HG02763 (cell line): ENCODE measurements around the gene MRTFB.

Source experiments
- ATAC-seq: cut with Tn5 transposase; IDR thresholded peaks from one replicate; pipeline ENCODE4 v1.9.1; 2021; ENCODE audit warnings: mild to moderate bottlenecking, moderate library complexity; ENCODE audit not compliant: unreplicated experiment

Gene MRTFB

DNA sequence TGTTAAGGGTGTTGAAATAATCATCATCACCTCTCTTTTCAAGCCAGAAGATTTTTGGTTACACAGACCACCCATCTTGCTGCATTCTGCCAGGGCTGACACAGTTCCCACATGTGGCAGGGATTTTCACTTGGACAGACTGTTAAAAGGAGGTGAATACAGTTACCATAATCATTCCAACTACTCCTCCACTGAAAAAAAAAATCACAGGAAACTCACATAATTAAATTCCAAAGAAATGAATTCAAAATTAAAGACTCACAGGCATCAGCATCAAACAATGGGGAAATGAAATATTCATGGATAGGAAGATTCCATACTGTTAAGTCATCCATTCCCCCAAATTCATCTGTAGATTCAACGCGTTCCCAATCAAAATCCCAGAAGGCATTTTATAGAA, 209.4 kb downstream of the MRTFB start:
- ATAC-seq = no peak

DNA sequence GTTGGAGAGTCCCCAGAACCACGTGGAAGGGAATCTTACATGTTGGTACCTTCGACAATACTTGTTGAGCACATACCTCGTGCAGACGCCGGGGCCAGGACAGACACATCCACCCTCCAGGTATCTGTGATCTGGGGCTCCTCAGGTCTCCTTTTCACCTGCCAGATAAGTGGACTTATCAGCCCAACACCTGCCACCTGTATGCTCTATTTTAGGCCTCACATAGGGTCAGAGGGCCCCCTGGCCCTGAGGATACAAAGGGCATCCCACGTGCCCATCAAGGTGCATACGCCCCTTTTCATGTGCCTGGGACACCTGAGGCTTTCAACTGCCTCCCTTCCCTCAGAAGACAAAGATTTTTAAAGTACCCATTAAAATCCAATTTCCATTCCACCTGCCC, 212.7 kb downstream of the MRTFB start:
- ATAC-seq = no peak

DNA sequence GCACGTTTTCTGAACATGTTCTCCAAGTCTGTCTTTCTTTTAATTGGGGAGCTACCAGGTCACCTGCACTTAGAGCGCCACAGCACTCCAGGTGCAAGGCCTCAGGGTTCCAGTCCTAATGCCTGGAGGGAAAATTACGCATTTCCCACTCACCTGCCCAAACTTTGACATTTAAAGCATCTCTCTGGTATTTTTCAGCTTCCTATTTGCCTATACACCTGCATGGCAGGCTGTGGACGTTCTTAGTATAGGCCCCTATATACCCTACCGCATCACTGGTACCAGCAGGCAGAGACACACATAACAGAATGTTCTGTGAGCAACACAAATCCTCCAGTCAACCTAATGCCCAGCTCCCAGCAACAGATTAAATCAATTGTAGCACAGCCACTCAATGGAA, 213.3 kb downstream of the MRTFB start:
- ATAC-seq = no peak

DNA sequence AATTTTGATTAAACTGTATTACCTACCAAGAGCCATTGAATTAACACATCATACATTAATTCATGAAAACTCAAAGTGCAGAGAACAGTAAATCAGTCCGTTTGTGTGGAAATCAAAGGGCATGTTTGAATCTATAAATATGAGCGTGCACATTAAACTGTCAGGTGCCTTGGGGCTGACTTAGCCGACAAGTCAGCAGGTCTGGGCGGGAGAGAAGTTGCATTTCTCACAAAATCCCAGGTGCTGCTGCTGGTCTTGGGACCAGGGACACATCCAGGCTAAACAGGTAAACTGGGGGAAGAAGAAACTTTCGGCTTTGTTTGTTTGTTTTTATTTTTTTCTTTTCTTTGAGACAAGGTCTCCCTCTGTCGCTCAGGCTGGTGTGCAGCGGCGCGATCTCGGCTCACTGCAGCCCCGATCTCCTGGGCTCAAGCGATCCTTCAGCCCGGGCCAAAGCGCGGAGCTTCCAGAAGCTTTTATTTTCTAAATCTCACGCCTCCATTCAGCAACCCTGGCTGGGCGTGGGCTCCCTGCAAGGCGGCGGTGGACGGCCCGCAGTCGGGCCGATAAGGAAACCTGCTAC, 213.9 kb downstream of the MRTFB start:
- peak; percentile 23 for ATAC-seq

DNA sequence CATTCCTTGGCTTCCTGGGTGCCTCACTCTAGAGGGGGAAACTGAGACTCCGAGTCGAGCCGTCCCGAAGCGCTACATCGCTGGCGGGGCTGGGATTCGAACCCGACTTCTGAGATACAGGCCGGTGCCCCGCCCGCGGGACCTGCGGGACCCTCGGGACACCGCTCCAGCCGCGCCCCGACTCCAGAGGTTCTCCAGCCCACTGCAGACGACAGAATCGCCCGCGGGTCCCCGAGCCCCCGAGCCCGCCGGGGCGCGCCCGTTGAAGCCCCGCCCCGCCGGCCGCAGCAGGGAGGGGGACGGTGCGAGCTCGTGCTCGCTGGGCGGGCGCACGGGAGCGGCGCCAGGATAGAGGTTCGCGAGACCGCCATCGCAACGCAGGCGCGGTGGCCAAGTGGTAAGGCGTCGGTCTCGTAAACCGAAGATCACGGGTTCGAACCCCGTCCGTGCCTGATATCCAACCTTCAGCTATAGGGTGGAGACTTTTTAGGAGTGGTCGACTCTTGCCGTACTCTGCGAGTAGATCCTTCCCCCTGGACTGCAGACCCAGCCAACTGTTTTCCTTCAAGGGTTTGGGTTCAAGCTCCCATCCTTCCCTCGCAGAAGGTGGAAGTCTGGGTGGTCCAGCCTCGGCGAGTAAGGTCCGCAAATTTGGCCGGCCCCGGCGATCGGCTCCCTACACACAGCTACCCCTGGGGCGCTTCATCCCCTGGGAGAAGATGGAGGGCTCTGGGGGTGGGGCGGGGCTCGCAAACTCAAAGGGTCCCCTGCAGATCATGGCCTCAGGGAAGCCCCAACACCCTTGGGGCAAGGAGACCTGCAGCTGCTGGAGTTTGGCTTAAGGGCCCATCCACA, 214.6 kb downstream of the MRTFB start:
- peak; percentile 81 for ATAC-seq

DNA sequence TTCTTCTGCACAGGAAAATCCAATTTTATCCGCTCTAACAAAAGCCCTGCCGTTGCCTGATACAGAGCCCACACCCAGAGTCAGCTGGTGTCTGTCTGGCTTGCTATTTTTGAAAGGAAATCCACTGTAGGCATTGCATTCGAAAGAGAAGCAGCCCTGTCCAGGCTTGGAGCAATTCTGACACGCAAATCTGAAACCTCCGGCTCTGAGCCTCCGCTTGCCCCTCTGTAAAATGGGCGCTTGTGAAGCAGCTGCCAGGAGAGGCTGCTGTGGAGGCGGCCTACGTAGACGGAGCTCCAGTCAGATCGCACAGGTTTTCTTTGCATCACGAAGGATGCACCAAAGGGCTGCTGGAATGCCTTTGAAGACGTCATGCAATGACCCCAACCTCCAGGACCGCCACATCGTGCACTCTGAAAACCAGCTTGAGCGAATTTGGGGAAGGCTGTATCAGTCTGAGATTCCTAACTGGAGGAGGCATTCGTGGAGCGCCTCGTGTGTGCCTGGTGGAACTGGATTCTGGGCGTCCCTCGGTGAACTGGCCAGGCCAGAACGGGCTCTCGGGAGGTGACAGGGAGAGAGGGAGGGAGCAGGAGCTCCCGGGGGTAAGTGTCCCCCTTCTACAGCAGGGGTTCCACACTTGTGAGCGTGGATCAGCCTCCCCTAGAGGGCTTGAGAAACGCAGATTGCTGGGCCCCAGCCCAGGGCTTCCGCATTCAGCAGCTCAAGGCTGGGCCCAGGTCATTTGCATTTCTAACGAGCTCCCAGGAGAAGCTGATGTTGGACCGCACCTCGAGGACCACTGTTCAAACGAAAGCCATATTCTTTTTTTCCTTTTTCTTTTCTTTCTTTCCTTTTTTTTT, 215.5 kb downstream of the MRTFB start:
- ATAC-seq = no peak

DNA sequence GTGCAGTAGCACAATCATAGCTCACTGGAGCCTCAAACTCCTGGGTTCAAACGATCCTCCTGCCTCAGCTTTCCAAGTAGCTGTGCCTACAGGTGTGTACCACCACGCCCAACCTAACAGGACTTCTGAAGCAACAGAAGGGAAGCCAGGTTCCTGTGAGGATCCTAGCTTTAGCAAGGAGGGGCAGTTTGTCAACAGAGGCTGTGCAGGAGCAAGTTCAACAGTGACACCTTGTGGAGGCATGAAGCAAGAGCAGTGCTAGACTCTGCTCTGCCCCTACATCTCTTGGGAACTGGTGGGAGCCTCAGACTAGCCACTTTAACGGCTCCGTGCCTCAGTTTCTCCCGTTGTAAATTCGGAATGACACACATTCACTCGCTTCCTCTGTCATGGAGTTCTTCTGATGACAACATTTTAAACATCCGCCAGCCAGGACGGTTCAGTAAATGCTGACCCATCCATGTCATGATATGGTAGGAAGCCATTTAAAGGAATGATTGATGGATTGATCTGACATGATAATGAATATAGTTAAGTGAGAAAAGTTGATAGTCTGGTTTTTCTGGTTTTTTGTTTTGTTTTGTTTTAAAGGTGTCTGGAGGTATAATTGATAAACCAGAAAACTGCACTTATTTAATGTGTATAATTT, 218.7 kb downstream of the MRTFB start:
- no peak for ATAC-seq

DNA sequence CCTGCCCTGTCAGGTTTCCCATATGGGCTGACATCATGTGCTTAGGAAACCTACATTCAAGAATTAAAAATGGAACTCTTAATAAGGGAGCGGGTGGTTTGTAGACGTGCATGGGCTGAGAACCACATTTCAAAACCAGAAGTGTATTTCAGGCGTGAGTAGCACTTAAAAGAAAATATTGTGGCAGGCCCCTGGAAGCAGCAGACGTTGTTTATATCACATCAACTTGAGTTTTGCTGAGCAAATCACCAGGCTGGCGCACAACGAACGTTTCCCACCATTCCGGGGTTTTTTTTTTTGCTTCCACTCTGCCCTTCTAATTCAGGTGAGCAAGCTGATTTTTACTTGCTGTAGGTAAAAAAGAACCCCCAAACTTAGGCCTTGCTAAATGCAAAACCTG, 220.2 kb downstream of the MRTFB start:
- ATAC-seq = no peak

DNA sequence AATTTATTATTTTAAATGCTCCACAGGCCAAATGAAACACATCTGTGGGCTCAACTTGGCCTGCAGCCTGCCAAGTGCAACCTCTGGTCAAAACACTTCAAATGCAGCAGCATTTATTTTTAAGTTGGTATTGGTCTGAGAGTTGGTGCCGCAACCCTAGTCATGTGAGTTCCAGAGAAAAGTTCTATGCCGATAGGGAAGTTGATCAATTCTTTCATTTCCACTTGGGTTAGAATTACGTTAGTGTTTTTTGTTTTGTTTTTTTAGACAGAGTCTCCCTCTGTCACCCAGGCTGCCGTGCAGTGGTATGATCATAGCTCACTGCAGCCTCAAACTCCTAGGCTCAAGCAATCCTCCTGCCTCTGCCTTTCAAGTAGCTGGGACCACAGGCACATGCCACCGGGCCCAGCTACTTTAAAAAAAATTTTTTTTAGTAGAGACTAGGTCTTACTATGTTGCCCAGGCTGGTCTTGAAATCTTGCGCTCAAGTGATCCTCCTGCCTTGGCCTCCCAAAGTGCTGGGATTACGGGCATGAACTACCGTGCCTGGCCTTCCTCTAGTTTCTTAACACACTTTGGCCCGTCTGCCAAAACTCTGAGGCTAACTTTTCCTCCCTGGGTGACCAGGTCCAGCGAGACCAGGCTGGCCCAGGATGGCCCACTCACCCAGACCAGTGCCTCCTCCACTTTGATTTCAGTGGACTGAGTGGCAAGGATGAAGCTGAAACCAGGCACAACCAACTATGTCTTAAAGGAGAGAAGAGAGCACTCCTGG, 221.1 kb downstream of the MRTFB start:
- no peak for ATAC-seq

DNA sequence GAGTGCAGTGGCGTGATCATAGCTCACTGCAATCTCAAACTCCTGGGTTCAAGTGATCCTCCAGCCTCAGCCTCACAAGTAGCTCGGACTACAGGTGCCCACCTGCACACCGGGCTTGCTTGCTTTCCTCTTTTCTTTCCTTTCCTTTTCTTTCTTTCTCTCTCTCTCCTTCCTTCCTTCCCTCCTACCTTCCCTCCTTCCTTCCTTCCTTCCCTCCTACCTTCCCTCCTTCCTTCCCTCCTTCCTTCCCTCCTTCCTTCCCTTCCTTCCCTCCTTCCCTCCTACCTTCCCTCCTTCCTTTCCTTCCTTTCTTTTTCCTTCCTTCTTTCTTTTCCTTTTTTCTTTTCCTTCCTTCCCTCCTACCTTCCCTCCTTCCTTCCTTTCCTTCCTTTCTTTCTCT, 225.5 kb downstream of the MRTFB start:
- no peak for ATAC-seq

DNA sequence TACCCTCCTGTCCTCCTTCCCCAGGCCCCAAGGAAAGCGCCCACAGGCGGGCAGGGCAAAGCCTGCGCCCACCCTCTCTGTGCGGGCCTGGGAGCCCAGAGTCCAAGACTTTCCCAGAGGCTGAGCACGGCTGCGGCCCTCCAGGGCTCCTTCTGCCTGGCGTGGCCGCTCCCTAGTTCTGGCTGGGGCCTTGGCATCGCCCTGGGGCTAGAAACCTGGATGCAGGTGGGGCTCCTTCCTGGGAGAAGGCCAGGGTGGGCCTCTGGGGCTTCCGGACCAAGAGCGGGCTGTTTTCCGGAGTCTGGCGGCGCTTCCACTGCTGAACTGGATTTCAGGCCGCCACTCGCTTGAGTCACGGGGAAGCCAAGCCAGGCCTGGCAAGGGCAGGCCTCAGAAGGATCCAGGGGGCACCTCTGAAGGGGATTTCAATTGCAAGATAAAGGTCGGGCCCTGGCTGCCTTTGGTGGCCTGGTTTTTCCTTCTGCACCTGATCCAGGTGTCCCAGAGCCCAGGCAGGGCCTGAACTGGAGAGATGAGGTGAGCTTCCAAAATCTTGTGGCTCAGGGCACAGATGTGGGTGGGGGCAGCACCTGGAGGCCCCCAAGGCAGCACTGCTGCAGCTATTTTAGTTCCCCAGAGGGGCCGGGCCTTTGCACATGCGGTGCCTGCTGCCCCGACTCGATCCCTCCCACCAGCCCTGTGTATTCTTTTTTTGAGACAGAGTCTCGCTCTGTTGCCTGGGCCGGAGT, 227.4 kb downstream of the MRTFB start:
- no peak for ATAC-seq

DNA sequence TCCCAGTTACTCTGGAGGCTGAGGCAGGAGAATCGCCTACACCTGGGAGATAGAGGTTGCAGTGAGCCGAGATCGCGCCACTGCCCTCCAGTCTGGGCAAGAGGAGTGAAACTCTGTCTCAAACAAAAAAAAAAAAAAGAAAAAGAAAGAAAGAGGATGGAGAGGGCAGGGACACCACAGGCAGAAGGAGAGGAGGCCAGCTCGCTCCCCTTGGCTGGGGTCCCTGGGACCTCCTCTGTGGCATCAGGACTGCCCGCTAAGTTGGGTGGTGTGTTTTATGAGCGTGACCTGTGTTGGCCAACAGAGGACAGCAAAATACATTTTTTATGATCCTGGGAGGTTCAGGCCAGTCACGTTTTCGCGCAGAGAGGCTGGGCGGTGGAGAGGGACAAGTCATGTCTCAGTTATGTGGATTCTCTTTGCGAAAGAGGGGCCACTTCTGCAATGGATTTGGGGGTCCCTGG, 229.6 kb downstream of the MRTFB start:
- no peak for ATAC-seq

DNA sequence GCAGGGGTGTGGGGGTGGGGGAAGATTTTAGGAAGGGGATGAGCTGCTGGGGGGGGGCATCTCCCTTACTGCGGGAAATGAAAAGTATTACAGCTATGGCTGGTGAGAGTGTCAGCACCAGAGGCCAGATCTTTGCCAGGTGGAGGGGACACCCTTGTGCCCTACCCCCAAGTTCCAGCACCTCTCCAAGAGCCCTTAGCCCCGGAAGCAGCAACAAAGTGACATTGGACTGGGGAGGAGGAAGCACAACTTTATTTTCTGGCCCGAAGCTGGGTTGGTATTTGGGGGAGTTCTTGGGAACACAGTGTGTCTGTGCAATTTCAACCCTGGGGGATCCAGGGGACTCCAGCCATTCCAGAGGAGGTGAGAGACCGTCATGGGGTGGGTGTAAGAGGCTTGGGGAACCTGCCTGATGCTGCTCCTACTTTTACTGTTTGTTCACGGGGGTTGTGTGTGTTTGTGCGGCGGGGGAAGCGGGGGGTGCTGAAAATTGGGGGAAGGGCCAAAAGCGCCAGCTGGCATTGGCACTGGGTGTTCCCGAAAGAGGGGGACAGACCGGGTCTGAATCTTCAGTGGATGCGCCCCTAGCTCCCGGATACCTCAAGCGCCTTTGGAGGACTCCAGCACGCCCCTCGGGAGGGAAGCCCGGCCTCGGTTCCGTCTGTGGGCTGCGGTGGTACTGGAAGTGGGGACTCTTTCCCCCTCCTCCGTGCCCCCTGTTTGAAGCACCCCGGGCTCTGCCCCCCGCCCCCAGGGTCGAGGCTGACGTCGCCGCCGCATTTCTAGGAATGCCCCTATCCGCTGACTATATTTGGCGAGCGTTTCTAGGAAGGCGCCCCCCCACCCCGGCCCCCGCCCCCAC, 230.3 kb downstream of the MRTFB start:
- no peak for ATAC-seq

DNA sequence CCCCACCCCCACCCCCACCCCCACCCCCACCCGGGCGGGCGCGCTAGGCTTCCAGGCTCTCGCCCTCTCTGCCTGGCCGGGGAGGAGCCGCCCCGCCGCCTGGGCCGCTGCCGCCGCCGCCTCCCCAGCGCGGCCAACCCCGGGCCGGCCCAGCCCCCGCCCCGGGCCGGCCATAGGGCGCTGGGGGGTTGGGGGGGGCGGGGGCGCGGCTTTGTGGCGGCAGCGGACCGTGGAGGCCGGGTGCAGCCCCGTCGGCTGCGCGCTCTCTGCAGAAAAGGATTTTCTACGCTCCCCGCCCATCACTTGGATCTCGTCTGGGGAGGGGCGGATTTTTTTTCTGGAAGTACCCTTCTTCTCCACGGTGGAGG, 230.9 kb downstream of the MRTFB start:
- peak; percentile 48 for ATAC-seq

DNA sequence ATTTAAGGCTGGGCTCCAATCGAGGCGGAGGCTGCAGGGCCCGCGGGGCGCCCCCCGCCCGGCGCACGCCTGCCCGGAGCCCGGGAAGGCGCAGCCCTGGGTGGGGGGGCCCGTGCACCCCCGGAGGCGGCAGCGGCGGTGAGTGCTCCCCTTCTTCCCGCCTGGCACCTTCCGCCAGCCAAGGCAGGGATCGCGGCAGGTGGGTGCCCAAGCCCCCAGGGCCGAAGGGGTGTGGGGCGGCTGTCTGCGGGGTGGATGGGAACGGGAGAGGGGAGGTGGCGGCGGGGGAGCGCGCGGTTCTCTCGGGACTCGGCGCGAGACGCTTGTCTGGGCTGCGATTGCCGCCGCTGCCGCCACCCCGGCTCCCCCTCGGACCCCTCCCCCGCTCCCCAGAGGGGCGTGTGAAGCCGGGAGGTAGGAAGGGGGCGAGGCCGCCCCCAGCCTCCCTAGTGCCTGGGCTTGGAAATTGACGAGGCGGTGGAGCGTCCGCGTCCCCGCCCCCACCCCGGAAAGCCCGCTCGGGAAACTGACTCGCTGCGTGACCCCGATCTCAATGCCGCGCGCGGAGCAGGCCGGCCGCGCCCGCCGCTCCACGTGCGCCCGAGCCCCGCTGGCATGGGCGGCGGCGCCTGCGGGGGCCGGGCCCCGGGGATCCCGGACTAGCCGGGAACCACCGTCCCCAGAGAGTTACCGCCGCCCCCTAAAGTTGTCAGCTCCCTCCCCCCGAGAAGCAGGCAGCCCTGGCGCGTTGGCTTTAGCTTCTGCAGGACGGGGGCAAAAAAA, 231.5 kb downstream of the MRTFB start:
- peak; percentile 22 for ATAC-seq

DNA sequence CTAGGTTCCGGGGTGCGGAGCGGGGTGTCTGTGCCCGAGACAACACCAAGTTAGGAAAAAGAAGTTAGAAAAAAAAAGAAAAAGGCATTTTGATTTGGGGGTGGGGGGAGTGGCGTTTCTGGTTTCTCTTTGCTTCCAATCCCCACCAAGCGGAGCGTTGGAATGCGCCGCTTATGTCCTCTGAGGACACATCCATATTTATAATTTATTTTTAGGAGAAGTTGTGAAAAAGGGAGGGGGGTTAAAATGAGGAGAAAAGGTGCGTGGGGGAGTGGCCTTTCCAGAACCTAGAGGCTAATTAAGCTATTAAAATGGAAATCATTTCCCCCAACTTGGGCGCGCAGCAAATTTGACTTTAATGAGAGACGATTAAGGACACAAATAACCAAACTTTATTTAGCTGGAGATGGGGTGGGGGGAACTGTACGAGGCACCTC, 232.1 kb downstream of the MRTFB start:
- ATAC-seq = no peak

DNA sequence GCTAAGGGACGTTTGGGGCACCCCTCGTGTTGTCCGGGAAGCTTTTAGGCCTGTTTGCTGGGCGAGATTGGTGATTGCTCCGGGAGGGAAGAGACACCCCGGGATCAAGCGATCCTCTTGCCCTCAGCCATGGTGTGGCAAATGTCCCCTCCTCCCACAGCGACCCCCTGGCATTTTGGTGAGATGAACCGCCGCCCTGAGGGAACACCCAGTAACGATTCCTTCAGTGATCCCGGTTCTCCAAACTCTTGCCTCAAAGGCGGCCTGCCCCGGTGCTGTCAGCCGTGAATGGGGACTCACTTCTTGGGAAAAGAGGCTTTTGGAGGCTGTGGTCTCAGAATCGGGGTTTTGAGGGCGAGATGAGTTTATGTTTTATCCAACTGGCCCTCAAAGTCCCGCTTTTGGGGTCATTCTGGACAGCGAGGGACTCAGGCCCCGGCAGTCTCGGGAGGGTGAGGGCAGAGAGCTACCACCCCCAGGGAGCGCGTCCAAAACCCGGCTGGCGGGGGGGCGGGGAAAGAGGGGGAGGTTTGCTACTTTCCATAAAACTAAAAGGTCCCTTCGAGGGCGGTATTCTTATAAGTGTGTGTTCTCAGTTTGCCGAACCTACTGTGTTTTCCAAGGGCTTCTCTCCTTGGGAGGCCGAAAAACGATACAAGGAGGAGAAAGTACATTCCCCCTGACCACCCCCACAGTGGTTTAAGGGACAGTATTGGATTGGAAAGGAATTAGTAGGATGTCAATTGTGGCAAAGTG, 232.7 kb downstream of the MRTFB start:
- no peak for ATAC-seq
